Activated CD8-positive, alpha-beta memory T cell treated with anti-CD3 and anti-CD28 coated beads, Interleukin-2, amount 50 U/mL, for 24 hours (primary cell): ENCODE measurements around the gene COL11A2.

ENCODE experiments used
- DNase-seq: peaks from one replicate; pipeline ENCODE4 v3.0.0-alpha.2; 2020; ENCODE audit errors: extremely low read depth

The COL11A2 gene

DNA sequence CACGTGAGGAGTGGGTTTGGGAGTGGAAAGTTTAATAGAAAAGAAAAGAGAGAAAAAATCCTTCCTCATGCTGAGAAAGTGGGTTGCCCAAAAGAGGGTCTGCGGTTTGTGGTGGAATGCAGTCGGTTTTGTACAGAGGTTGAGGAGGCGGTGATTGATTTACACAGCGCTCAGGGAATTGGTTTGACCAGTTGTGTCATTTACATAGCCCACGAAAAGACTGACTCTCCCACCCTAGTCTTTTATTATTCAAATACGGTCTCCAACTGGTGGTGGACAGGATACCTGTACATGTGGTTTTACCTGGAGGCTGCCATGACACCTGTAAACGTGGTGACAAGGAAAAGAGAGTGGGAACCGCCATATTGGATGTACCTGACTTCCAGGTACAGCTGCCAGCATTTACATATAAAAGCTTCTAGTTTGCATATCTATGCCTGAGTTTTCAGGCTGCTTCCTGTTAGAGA is 74.4 kb downstream of the COL11A2 start:
- no peak for DNase-seq

GRCh38 chr6:33116841-33117711 is 75.2 kb downstream of the COL11A2 start:
- no peak for DNase-seq

DNA sequence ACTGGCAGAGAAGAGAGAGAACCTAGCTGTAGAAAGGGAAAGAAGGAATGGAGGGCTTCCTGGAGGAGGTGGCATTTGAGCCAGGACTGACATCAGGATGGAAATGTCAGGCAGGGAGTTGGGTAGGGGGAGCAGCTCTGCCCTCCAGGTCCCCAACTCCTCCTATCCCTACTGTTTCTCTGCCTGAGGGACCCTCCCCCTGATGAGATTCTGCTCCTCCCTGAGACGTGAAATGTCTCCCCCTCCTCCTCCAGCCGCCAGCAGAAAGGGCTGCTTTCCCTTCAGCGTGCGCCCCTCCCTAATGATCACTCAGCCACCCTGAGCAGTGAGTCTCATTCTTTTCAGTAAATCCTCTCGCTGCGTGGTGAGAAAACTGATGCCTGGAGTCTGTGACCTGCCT is 75.8 kb downstream of the COL11A2 start:
- no peak for DNase-seq

GRCh38 chr6:33114406-33114805 is 77.9 kb downstream of the COL11A2 start:
- no peak for DNase-seq

DNA sequence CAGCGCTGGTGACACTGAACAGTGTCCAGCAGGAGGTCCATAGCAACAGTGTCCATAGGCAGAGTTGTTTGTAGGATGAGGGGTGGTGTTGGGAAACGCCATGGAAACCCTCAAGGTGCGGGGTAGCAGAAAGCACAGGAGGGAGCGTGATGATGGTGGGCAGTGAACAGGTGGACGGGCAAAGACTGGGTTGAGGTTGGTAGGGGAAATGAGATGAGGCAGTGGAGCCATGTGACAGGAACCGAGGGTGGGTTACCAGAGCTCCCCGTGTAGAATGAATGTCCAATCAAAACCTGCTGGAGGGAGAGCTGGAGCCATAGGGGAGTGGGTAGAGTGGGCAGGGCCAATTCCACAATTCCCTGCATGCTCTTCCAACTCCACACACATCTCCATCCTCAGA is 78.5 kb downstream of the COL11A2 start:
- no peak for DNase-seq
